Measurements from ENCODE around the gene ZIC1. TPM values are rescaled to one million over a fixed set of nuclear protein-coding genes. Genes with fewer than 3 reads are reported as not detected.

ZIC1 gene
- total RNA-seq, 4 donors from 2014 or later: not detected

DNA sequence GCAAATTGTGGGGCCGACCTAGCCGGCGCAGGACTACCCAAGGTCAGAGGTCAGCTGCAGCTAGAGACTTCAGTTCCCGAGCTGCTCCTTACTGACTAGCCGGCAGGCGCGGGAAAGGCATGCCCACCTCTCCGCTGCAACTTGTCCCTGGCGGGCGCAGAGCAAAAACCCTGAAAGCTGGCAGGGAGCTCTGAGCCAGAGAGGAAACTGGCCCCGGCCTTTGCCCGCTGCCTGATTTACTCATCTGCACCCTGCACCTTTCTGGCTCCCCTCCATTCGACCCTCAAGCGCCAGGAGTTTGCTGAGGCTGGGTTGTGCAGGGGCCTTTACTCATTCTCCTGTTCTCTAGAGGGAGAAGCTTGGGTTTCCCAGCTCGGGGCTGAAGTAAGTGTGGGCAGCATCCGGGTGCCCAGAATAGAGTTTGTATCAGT, 4.3 kb upstream of the ZIC1 start:
- H3K27me3 ChIP-seq: peaks cover 8 to 100% of the 10 kb centered on the region in 2 donors

DNA sequence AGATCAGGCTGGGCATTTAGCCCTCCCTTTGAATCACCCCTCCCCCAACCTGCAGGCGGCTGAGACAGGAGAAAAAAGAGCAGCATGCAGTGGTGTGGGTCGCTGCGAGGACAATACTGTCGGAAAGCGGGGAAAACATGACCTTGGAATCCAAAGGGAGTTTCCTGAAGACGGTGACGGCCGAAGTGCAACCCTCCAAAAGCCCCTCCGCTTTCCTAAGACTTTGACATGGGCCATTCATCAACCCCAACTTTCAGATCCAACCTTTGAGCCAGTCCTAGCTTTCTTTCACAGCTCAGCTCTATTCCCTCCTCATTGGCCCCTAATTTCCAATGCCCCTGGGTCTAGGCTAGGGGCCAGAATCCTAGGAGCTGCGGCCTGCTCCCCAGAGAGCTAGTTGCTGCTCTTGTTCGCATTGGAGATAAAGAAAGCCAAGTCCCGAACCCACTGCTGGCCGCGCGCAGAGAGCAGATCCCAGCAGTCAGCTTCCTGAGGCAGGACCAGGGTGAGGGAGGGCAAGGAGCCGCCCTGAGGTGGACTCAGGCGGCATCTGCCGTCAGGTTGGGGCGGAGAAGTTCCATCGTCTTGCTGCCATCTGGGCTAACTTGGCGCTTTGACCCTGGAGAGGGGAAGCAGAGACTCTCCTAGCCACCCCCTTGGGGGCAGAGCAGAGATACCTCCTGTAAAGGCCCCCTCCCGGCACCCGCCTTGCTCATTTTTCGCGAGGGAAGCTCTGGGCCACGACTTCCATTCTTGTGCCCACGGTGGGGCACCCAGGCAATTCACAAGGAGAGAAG, 3.7 kb upstream of the ZIC1 start:
- Histone ChIP-seq H3K4me1 (peaks cover 0 to 48% (median 9%) of the 10 kb centered on the region in 4 donors), H3K4me3 (no peak overlapping the region), H3K27me3 (peaks cover 10 to 100% of the 10 kb centered on the region in 2 donors), H3K27ac (no peak overlapping the region), H3K36me3 (no peaks in the 10 kb centered on the region), H3K9me3 (peaks cover 0 to 4% (median 0%) of the 10 kb centered on the region in 4 donors)
- 8 to 14% methylated on average over 21 to 27 of the region's 27 CpGs for WGBS, 2 donors
- no peak for TF ChIP-seq EP300 (IDR thresholded peaks at IDR 0.05)
- TF ChIP-seq, protein P1, sequence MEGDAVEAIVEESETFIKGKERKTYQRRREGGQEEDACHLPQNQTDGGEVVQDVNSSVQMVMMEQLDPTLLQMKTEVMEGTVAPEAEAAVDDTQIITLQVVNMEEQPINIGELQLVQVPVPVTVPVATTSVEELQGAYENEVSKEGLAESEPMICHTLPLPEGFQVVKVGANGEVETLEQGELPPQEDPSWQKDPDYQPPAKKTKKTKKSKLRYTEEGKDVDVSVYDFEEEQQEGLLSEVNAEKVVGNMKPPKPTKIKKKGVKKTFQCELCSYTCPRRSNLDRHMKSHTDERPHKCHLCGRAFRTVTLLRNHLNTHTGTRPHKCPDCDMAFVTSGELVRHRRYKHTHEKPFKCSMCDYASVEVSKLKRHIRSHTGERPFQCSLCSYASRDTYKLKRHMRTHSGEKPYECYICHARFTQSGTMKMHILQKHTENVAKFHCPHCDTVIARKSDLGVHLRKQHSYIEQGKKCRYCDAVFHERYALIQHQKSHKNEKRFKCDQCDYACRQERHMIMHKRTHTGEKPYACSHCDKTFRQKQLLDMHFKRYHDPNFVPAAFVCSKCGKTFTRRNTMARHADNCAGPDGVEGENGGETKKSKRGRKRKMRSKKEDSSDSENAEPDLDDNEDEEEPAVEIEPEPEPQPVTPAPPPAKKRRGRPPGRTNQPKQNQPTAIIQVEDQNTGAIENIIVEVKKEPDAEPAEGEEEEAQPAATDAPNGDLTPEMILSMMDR (IDR thresholded peaks at IDR 0.05): no peak
- TF ChIP-seq POLR2A (IDR thresholded peaks at IDR 0.05): no peak
- no peak for DNase-seq (ENCODE audit: low spot score in 2 of 2)

More for the DNA sequence above, 4.3 kb upstream of the ZIC1 start:
- 16 to 23% methylated on average over 10 to 16 of the region's 16 CpGs for WGBS, 2 donors
- H3K27ac ChIP-seq: no peak overlapping the region
- H3K4me3 ChIP-seq: no peak overlapping the region
- H3K4me1 ChIP-seq: peaks cover 0 to 41% (median 3%) of the 10 kb centered on the region in 4 donors
- DNase-seq (ENCODE audit: low spot score in 2 of 2): no peak
- TF ChIP-seq POLR2A (IDR thresholded peaks at IDR 0.05) (no peak), EP300 (IDR thresholded peaks at IDR 0.05) (no peak)
- TF ChIP-seq, protein P1 (IDR thresholded peaks at IDR 0.05): no peak
- peaks cover 0 to 4% (median 0%) of the 10 kb centered on the region in 4 donors for H3K9me3 ChIP-seq
- no peaks in the 10 kb centered on the region for H3K36me3 ChIP-seq

DNA sequence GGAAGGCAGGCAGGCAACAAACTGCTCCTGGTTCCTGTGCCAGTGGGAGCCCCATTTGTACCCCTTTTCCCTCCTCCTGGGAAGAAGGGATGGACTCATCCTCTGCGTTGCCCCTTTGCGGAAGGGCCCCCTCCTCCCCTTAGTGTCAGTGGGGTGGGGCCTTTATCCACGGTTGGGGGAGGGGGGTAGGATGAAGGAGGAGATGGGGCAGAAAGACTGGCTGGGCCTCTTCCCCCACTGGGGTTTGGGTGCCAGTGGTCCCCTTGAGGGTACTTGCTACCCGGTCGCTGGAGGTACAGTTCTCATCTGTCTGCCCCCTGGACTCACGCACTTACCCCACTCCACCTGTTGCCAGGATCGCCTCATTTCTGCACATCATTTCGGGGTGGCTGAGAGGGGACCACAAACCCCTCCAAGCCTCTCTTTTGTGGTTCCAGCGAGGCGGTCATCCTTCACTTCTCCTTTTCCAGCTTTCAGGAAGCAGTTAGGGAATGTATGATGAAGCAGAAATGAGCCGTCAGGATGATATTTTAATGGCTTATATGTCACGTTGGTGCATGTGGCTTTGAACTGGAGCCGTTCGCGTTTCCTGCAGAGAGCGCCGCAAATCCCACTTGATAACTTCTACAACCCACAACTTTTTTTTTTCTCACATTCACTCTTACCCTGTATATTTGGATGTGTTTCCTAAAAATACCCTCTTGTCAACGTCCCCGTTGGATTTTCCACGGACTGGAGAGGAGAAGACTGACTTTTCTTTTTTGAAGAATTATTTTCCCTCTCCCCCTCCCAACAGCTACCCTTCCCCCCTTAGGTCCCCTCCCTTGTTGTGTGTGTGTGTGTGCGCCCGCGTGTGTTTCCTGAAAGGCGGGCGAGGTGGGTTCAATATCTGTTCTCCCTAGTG, 2.9 kb upstream of the ZIC1 start, which contains the start of gene ZIC4:
Gene ZIC4 (minus strand): TSS at position 516 of the 904 bp plus-strand sequence. CDS start 3,746 bp downstream, outside the sequence.
- no peak within 1 kb of the TSS for H3K4me3 ChIP-seq

DNA sequence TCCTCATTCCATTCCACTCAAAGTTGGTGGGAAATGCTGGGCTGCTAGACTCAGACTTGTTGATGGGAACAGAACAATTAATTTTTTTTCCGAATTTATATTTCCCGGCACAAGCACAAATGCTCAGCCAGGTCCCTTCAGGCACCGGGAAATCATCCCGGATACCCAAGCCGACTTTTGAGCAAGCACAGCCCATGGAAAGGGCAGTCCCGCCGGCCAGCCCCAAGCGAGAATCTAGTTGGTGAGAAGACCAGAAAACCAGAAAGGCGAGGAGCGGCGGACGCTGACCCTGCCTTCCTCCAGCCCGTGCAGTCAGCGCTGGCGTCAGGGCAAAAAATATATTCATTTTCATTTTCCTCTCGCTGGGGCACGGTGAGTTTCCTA, 2.1 kb upstream of the ZIC1 start:
- H3K4me3 ChIP-seq: no peak overlapping the region
- H3K27ac ChIP-seq: no peak overlapping the region
- H3K27me3 ChIP-seq: peaks cover 10 to 100% of the 10 kb centered on the region in 2 donors
- 11 to 13% methylated on average over 17 of the region's 17 CpGs for WGBS, 2 donors
- TF ChIP-seq EP300 (IDR thresholded peaks at IDR 0.05) (no peak), POLR2A (IDR thresholded peaks at IDR 0.05) (no peak)
- TF ChIP-seq, protein P1 (IDR thresholded peaks at IDR 0.05): no peak
- no peak for DNase-seq (ENCODE audit: low spot score in 2 of 2)
- H3K4me1 ChIP-seq: peaks cover 0 to 64% (median 17%) of the 10 kb centered on the region in 4 donors
- no peaks in the 10 kb centered on the region for H3K36me3 ChIP-seq
- peaks cover 0 to 8% (median 0%) of the 10 kb centered on the region in 4 donors for H3K9me3 ChIP-seq

More for the DNA sequence above, 2.9 kb upstream of the ZIC1 start, which contains the start of gene ZIC4:
- TF ChIP-seq EP300 (IDR thresholded peaks at IDR 0.05) (no peak), POLR2A (IDR thresholded peaks at IDR 0.05) (no peak)
- TF ChIP-seq, protein P1 (IDR thresholded peaks at IDR 0.05): no peak
- no peak for DNase-seq (ENCODE audit: low spot score in 2 of 2)
- peaks cover 10 to 100% of the 10 kb centered on the region in 2 donors for H3K27me3 ChIP-seq
- peaks cover 0 to 4% (median 0%) of the 10 kb centered on the region in 4 donors for H3K9me3 ChIP-seq
- H3K36me3 ChIP-seq: no peaks in the 10 kb centered on the region
- H3K27ac ChIP-seq: no peak within 1 kb of the TSS
- peaks cover 0 to 56% (median 16%) of the 10 kb centered on the region in 4 donors for H3K4me1 ChIP-seq
- WGBS, 2 donors: 10 to 11% methylated on average over 24 to 25 of the region's 25 CpGs

All from tibial nerve (tissue), 4 donors.